GM19193 (cell line): ENCODE data around the gene IQCE.

Experiments
- POLR2A ChIP-seq: IDR thresholded peaks from 4 replicates; pipeline ENCODE4 v1.6.1; 2011; ENCODE audit not compliant: insufficient read depth, insufficient read length; ENCODE audit errors: extremely low read depth

IQCE gene

GRCh38 chr7:2611922-2612321, 53.1 kb downstream of the IQCE start:
- TF ChIP-seq POLR2A: no peak

- no peak for TF ChIP-seq POLR2A
Measured at GRCh38 chr7:2612445-2613097, 53.8 kb downstream of the IQCE start.

GRCh38 chr7:2613098-2613930, 54.5 kb downstream of the IQCE start:
- no peak for TF ChIP-seq POLR2A

- TF ChIP-seq POLR2A: no peak
Measured at GRCh38 chr7:2613931-2614600, 55.3 kb downstream of the IQCE start.

GRCh38 chr7:2614631-2615330, 56.0 kb downstream of the IQCE start:
- no peak for TF ChIP-seq POLR2A

GRCh38 chr7:2616387-2617324, 57.9 kb downstream of the IQCE start:
- no peak for TF ChIP-seq POLR2A

- no peak for TF ChIP-seq POLR2A
Measured at GRCh38 chr7:2617325-2617905, 58.6 kb downstream of the IQCE start.

- no peak for TF ChIP-seq POLR2A
Measured at GRCh38 chr7:2619116-2619515, 60.3 kb downstream of the IQCE start.

- no peak for TF ChIP-seq POLR2A
Measured at GRCh38 chr7:2621061-2621828, 62.5 kb downstream of the IQCE start.

GRCh38 chr7:2621948-2622640, 63.3 kb downstream of the IQCE start:
- TF ChIP-seq POLR2A: no peak

GRCh38 chr7:2622869-2623697, 64.3 kb downstream of the IQCE start:
- no peak for TF ChIP-seq POLR2A

- no peak for TF ChIP-seq POLR2A
Measured at GRCh38 chr7:2623698-2624014, 64.9 kb downstream of the IQCE start.
